EH (cell line): ENCODE measurements around the gene ZNF746.
"Not testable (repeated sequence)": the region's sequence is repeated elsewhere in the genome, so short reads cannot be mapped to it uniquely, and the experiment has no call there.

Experiments
- DNase-seq: peaks from one replicate; pipeline ENCODE4 v3.0.0-alpha.2; 2015; ENCODE audit warnings: low read depth

Gene ZNF746

GRCh38 chr7:149459540-149460452, 37.8 kb downstream of the ZNF746 start:
- peak; percentile 27 for DNase-seq

GRCh38 chr7:149459201-149459539, 38.4 kb downstream of the ZNF746 start:
- no peak for DNase-seq

GRCh38 chr7:149458235-149458634, 39.4 kb downstream of the ZNF746 start:
- no peak for DNase-seq

GRCh38 chr7:149457766-149458165, 39.8 kb downstream of the ZNF746 start:
- DNase-seq, result no peak

- no peak for DNase-seq
Measured at GRCh38 chr7:149456506-149457421, 40.8 kb downstream of the ZNF746 start.

GRCh38 chr7:149455175-149455950, 42.2 kb downstream of the ZNF746 start:
- no peak for DNase-seq

GRCh38 chr7:149454750-149455149, 42.9 kb downstream of the ZNF746 start:
- DNase-seq, result no peak

GRCh38 chr7:149454006-149454405, 43.6 kb downstream of the ZNF746 start:
- DNase-seq, result no peak

GRCh38 chr7:149450821-149451220, 46.8 kb downstream of the ZNF746 start:
- no peak for DNase-seq

- no peak for DNase-seq
Measured at GRCh38 chr7:149449897-149450296, 47.7 kb downstream of the ZNF746 start.

- no peak for DNase-seq
Measured at GRCh38 chr7:149448961-149449360, 48.6 kb downstream of the ZNF746 start.

GRCh38 chr7:149446026-149446425, 51.6 kb downstream of the ZNF746 start:
- DNase-seq, result not testable (repeated sequence)

- no peak for DNase-seq
Measured at GRCh38 chr7:149444287-149444686, 53.3 kb downstream of the ZNF746 start.

GRCh38 chr7:149443523-149443922, 54.1 kb downstream of the ZNF746 start:
- DNase-seq, result no peak

GRCh38 chr7:149442924-149443323, 54.7 kb downstream of the ZNF746 start:
- DNase-seq, result no peak

GRCh38 chr7:149440222-149440621, 57.4 kb downstream of the ZNF746 start:
- DNase-seq, result no peak

GRCh38 chr7:149436358-149436757, 61.3 kb downstream of the ZNF746 start:
- DNase-seq, result no peak

- no peak for DNase-seq
Measured at GRCh38 chr7:149433124-149433523, 64.5 kb downstream of the ZNF746 start.

- no peak for DNase-seq
Measured at GRCh38 chr7:149432121-149432691, 65.4 kb downstream of the ZNF746 start.

- no peak for DNase-seq
Measured at GRCh38 chr7:149431486-149432120, 66.0 kb downstream of the ZNF746 start.

GRCh38 chr7:149430192-149430591, 67.4 kb downstream of the ZNF746 start:
- no peak for DNase-seq
